Endothelial cell of umbilical vein (primary cell): ENCODE measurements around the gene MAP4K4. TPM values are rescaled to one million over a fixed set of nuclear protein-coding genes. Genes with fewer than 3 reads are reported as not detected.
"Not testable (repeated sequence)": the region's sequence is repeated elsewhere in the genome, so short reads cannot be mapped to it uniquely, and the experiment has no call there.

Source experiments
- BruUV-seq: library from RNA; stranded (reverse); fragments of 400-500 nt; replicated peaks from 2 replicates; lab custom pipeline; 2021; lab: Mats Ljungman, UMichigan
- CTCF ChIA-PET: fragments of 300-600, 350-600 bp; sonication (Branson Sonifier 250); formaldehyde crosslinking; loops from one replicate; lab custom pipeline; 2021; ENCODE audit warnings: antibody characterized with exemption, inconsistent platforms; lab: Charles Lee
- POLR2A ChIA-PET: fragments of 300-600, 350-600 bp; sonication (Branson Sonifier 250); formaldehyde crosslinking; loops from one replicate; lab custom pipeline; 2021; ENCODE audit warnings: antibody characterized with exemption, inconsistent platforms; lab: Charles Lee
- DNase-seq: peaks from one replicate; pipeline ENCODE4 v3.0.0-alpha.2; 2011; ENCODE audit warnings: low read depth, low spot score
- FAIRE-seq: peaks from 2 replicates; lab custom pipeline; 2011; peaks lifted over from hg19 to GRCh38; lab: Jason Lieb, UNC
- H2AFZ ChIP-seq: 2 replicates; pipeline ENCODE4 v1.6.0; 2012; ENCODE audit warnings: low read depth, low read length, control low read depth, inconsistent platforms
- H3K27ac ChIP-seq: 2 replicates; pipeline ENCODE4 v1.5.1; 2011; ENCODE audit warnings: low read depth, mild to moderate bottlenecking, control low read depth, low read length, moderate library complexity; ENCODE audit not compliant: insufficient read depth
- H3K27me3 ChIP-seq, 2 experiments: 2 replicates each; pipeline versions ENCODE4 v1.6.0 to v1.6.1; 2011; ENCODE audit warnings: low read length in 2 of 2, mixed read lengths in 1 of 2; ENCODE audit not compliant: control insufficient read depth in 2 of 2, insufficient read depth in 2 of 2
- H3K36me3 ChIP-seq, 2 experiments: 2 replicates in 1 of 2; 3 replicates in 1 of 2; pipeline ENCODE4 v1.5.1; 2011; ENCODE audit warnings: low read length in 2 of 2, mild to moderate bottlenecking in 1 of 2, moderate library complexity in 1 of 2; ENCODE audit not compliant: control insufficient read depth in 2 of 2, insufficient read depth in 2 of 2; ENCODE audit errors: extremely low read depth in 1 of 2
- H3K4me1 ChIP-seq: 3 replicates; pipeline ENCODE4 v1.5.1; 2011; ENCODE audit warnings: mild to moderate bottlenecking, low read length; ENCODE audit not compliant: control insufficient read depth, insufficient read depth; ENCODE audit errors: extremely low read depth
- H3K4me2 ChIP-seq: 2 replicates; pipeline ENCODE4 v1.6.1; 2011; ENCODE audit warnings: low read length, control low read depth, mixed read lengths; ENCODE audit not compliant: insufficient read depth
- H3K4me3 ChIP-seq, 3 experiments: fragments of 200-600 bp in 1 of 3; sonication (generic), shearing (Covaris generic) in 1 of 3; replicated peaks in 1 of 3; 2 replicates each; pipeline ENCODE4 v1.5.1; 2011 to 2016; ENCODE audit warnings: control low read depth in 3 of 3, low read length in 3 of 3, mild to moderate bottlenecking in 2 of 3, inconsistent platforms in 1 of 3, low read depth in 1 of 3, moderate library complexity in 1 of 3; ENCODE audit not compliant: insufficient read depth in 1 of 3
- H3K79me2 ChIP-seq: 2 replicates; pipeline ENCODE4 v1.6.0; 2012; ENCODE audit warnings: low read length, inconsistent platforms; ENCODE audit not compliant: control insufficient read depth, insufficient read depth
- H3K9ac ChIP-seq: replicated peaks from 2 replicates; pipeline ENCODE3; 2011; ENCODE audit warnings: low read length, control low read depth; ENCODE audit not compliant: insufficient read depth; ENCODE audit errors: extremely low read depth
- H3K9me1 ChIP-seq: replicated peaks from 3 replicates; pipeline ENCODE4 v1.6.0; 2011; ENCODE audit warnings: mild to moderate bottlenecking, low read length; ENCODE audit not compliant: control insufficient read depth, insufficient read depth; ENCODE audit errors: extremely low read depth
- H3K9me3 ChIP-seq: replicated peaks from 2 replicates; pipeline ENCODE4 v1.5.1; 2012; ENCODE audit warnings: low read length, inconsistent platforms; ENCODE audit not compliant: control insufficient read depth, insufficient read depth
- H4K20me1 ChIP-seq: replicated peaks from 2 replicates; pipeline ENCODE3; 2011; ENCODE audit warnings: mild to moderate bottlenecking, low read length; ENCODE audit not compliant: control insufficient read depth, insufficient read depth; ENCODE audit errors: extremely low read depth
- FOS ChIP-seq: IDR thresholded peaks from 2 replicates; pipeline ENCODE4 v1.6.1; 2011; ENCODE audit warnings: mild to moderate bottlenecking, low read length, moderate library complexity, borderline replicate concordance; ENCODE audit not compliant: insufficient read depth
- dilution Hi-C: fragments of 300-500 bp; cut with MboI; formaldehyde crosslinking; loops from one replicate; pipeline ENCODE4 v1.15.0; 2019; ENCODE audit warnings: low sequenced_read_pairs; ENCODE audit not compliant: extremely low pct_ligation_motif_present
- intact Hi-C: fragments of 100-400 bp; cut with micrococcal nuclease; formaldehyde crosslinking; loops from one replicate; pipeline ENCODE4 v1.10.0; 2022
- polyA plus RNA-seq, 4 experiments: library from polyadenylated mRNA; depleted of rRNA in 3 of 4; stranded (reverse) in 3 of 4; unstranded in 1 of 4; fragments of >200 nt; gene quantifications; 2 replicates each; pipeline versions ENCODE4 v1.2.1 to v1.2.3, GENCODE V29; 2011 to 2012; ENCODE audit warnings: missing spikeins in 1 of 4
- total RNA-seq: library from RNA; stranded (reverse); gene quantifications from 2 replicates; pipeline ENCODE4 v1.2.3, GENCODE V29; 2021

MAP4K4 gene
- total and polyA plus RNA-seq, 2 donors (not counting 3 experiments of a cell fraction or from before 2014, with no cell fraction given) = 79.4 to 269 TPM

GRCh38 chr2:101931402-101931801 is 233.9 kb downstream of the MAP4K4 start:
- Histone ChIP-seq H3K4me3 (no peak overlapping the region), H2AFZ (no peak overlapping the region), H3K9me1 (no peaks in the 10 kb centered on the region), H3K27me3 (peaks cover 5 to 7% of the 10 kb centered on the region in 2 experiments), H3K4me1 (no peaks in the 10 kb centered on the region), H3K79me2 (no peaks in the 10 kb centered on the region), H3K4me2 (no peak overlapping the region), H3K9me3 (no peaks in the 10 kb centered on the region), H3K9ac (no peak overlapping the region), H4K20me1 (no peaks in the 10 kb centered on the region), H3K36me3 (no peaks in the 10 kb centered on the region), H3K27ac (no peak overlapping the region)
- TF ChIP-seq FOS = no peak
- DNase-seq (no peak), FAIRE-seq (no peak)
- ChIA-PET POLR2A (no interaction called here), CTCF (interaction anchor here (1.0 kb wide), 1 partner anchor 75 kb away, joined by 3 read pairs; no protein-coding TSS in a partner anchor)
- BruUV-seq = no TSS peak
- dilution Hi-C loops = no loop called here
- intact Hi-C loops = no loop called here

GRCh38 chr2:101935764-101936163 is 238.3 kb downstream of the MAP4K4 start:
- H3K4me3 ChIP-seq, FAIRE-seq: not testable (repeated sequence)

More at GRCh38 chr2:101935764-101936163, 238.3 kb downstream of the MAP4K4 start:
- H3K36me3 ChIP-seq, DNase-seq, BruUV-seq, POLR2A ChIA-PET, H3K79me2 ChIP-seq, dilution Hi-C loops, H3K27ac ChIP-seq, H3K4me1 ChIP-seq, H3K27me3 ChIP-seq, H3K4me2 ChIP-seq, H4K20me1 ChIP-seq, H3K9me1 ChIP-seq, H2AFZ ChIP-seq, intact Hi-C loops, H3K9me3 ChIP-seq, H3K9ac ChIP-seq: not testable (repeated sequence)
- CTCF ChIA-PET = interaction anchor here (0.9 to 1.3 kb wide), 2 partner anchors 33 to 52 kb away, joined by 3 read pairs; no protein-coding TSS in a partner anchor
